IPS-11a (cell line): ENCODE measurements around the gene POLR3B.
"Not testable (repeated sequence)": the region's sequence is repeated elsewhere in the genome, so short reads cannot be mapped to it uniquely, and the experiment has no call there.

Experiments
- H3K4me3 ChIP-seq: one replicate; pipeline ENCODE4 v1.5.1; 2013; ENCODE audit warnings: low read depth, low read length, control low read depth

POLR3B gene

GRCh38 chr12:106459124-106459523, 101.6 kb downstream of the POLR3B start:
- no peak overlapping the region for H3K4me3 ChIP-seq

DNA sequence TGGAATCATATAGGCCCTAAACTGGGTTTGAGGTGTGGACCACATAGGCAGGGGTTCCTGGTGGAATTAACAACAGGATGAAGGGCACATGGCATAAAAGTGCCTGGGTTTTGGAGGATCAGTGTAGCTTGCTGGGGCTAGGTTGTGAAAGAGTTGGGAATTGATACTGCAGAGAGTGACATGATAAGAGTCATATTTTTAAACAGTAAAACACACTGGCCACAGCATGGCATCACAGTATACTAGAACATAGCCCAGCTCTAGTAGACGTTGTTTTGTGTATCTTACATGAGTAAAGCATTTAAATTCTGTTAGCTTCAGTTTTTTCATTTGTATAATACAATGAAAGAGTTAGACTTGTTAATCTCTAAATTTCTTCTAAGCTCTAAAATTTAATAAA, 102.0 kb downstream of the POLR3B start:
- H3K4me3 ChIP-seq = no peak overlapping the region

GRCh38 chr12:106461730-106462129, 104.2 kb downstream of the POLR3B start:
- no peak overlapping the region for H3K4me3 ChIP-seq

DNA sequence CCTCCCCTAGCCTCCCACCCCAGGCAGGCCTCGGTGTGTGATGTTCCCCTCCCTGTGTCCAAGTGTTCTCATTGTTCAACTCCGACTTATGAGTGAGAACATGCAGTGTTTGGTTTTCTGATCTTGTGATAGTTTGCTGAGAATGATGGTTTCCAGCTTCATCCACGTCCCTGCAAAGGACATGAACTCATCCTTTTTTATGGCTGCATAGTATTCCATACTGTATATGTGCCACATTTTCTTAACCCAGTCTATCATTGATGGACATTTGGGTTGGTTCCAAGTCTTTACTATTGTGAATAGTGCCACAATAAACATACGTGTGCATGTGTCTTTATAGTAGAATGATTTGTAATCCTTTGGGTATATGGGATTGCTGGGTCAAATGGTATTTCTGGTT, 108.1 kb downstream of the POLR3B start:
- H3K4me3 ChIP-seq = not testable (repeated sequence)

DNA sequence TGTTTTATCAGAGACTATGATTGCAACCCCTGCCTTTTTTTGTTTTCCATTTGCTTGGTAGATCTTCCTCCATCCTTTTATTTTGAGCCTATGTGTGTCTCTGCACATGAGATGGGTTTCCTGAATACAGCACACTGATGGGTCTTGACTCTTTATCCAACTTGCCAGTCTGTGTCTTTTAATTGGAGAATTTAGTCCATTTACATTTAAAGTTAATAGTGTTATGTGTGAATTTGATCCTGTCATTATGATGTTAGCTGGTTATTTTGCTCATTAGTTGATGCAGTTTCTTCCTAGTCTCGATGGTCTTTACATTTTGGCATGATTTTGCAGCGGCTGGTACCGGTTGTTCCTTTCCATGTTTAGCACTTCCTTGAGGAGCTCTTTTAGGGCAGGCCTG, 118.1 kb downstream of the POLR3B start:
- not testable (repeated sequence) for H3K4me3 ChIP-seq

DNA sequence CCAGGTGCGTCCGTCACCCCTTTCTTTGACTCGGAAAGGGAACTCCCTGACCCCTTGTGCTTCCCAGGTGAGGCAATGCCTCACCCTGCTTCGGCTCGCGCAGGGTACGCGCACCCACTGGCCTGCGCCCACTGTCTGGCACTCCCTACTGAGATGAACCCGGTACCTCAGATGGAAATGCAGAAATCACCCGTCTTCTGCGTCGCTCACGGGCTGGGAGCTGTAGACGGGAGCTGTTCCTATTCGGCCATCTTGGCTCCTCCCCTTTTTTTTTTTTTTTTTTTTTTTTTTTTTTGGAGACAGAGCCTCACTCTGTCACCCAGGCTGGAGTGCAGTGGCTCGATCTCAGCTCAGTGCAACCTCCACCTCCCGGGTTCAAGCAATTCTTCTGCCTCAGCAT, 120.1 kb downstream of the POLR3B start:
- not testable (repeated sequence) for H3K4me3 ChIP-seq

DNA sequence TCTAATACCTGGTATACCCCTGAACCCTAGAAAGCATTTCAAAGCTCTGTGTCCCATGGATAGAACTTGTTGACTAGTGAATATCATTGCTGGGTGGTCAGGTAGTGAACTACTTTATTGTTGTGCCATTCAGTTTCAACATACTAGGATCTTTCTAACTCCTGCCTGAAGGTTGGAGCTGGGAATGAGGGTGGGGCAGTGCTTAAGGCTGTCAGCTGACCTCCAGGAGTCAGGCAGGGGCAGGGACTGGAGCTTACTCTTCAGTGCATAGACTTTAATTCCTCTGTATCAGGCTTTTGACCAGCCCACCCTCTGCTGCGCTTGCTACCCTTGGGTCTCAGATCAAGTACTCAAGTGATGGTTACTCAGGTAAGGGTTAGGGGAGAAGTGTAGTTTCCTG, 122.7 kb downstream of the POLR3B start:
- no peak overlapping the region for H3K4me3 ChIP-seq

DNA sequence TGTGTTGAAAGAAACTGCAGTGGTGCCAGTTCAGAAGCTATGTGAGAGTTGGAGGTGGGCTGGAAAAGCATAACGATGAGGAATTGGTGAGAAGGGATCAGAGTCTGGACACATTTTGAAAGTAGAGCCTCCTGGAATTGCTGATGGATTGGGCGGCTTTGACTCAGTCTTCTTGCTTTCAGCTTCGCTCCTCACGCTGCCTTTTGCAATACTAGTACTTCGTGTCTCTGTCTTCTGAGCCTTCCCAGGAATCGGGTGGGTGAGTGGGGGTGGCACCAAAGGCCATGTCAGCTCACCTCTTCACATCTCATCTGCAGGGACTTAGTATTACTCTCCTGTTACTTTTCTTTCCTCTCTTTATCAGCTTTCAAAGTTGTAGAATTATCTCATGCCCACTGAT, 123.7 kb downstream of the POLR3B start:
- no peak overlapping the region for H3K4me3 ChIP-seq

DNA sequence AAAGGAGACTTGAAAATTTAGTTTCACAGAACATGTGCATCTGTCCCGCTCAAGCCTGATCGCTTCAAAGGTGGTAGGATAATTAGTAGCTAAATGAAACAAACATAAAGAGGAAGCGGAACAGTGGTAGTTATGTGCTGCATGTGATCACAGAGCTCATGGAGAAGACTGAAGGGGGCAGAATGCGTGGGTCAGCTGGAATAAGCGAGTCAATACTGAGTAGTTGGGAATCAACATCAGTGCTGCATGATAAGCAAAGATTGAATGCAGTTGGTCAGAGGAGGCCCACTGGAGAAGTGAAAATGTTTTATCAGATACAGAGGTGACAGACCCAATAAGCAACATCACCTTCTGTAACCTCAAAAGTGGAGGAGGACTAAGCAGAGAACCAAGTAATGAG, 130.1 kb downstream of the POLR3B start:
- H3K4me3 ChIP-seq = no peak overlapping the region

DNA sequence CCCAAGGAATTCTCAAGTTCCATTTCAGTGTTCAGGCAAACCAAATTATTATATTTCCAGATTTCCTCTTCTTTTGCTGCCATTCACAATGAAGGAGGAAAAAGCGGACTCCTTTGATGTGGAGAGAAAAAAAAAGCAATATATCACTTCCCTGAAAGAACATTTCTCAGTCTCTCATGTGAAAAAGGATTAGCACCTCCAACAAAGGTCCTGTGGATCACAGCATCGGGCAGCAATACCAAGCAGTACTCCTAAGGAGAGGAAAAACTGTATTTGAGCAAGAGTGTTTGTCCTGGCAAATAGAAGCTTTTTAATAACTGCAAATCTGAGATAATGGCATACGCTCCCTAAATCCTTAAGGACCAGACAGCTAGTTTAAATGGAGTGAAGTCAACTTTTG, 131.3 kb downstream of the POLR3B start:
- H3K4me3 ChIP-seq = no peak overlapping the region

DNA sequence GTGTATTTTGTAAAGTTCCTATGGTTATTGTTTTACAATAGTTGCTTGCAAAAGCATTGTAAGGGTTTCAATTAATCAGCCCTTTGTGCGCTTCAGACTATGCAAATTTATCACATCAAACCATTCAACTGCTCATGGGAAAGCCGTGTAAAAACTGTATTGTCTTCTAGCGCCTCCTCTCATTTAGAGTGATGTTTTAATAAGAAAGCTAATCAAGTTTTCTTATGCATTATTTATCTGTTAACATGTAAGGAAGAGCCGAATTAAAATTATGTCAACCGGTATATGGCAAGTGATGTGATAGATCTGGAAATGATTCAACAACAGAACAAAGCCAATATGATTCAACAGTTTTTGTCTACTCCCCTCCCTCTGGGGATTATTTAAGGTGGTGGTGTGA, 132.7 kb downstream of the POLR3B start:
- no peak overlapping the region for H3K4me3 ChIP-seq

- H3K4me3 ChIP-seq = no peak overlapping the region
These were observed 135.3 kb downstream of the POLR3B start for GRCh38 chr12:106492857-106493256.

GRCh38 chr12:106493531-106493930, 136.0 kb downstream of the POLR3B start:
- no peak overlapping the region for H3K4me3 ChIP-seq

DNA sequence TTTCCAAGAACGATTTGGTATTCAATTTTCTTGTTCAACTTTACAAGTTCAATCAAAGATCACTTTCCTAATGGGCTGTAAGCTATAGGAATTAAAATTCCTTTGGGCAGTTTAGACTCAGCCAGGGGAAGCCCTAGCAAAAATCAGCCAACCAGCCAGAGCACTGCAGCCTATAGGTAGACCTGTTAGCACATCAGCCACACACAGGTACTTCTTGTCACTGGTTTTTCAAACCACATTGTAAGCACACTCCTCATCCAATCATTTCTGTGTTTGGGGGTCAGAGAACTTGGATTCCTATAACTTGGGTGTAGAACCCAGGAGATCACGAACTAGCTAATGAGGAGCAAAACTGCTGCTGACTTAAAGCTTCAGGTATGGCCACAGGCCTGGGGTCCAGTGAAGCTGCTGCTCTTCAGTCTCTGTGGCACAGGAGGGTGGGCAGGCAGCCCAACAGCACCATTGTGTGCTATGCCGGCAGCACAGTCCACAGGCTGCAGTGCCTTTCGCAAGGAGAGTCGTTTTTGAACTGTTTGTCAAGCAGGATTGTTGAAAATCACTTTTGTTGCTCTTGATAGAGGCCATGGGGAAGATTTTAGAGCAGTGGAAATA, 137.9 kb downstream of the POLR3B start:
- H3K4me3 ChIP-seq = no peak overlapping the region

- H3K4me3 ChIP-seq = no peak overlapping the region
These were observed 140.5 kb downstream of the POLR3B start for GRCh38 chr12:106498056-106498455.

DNA sequence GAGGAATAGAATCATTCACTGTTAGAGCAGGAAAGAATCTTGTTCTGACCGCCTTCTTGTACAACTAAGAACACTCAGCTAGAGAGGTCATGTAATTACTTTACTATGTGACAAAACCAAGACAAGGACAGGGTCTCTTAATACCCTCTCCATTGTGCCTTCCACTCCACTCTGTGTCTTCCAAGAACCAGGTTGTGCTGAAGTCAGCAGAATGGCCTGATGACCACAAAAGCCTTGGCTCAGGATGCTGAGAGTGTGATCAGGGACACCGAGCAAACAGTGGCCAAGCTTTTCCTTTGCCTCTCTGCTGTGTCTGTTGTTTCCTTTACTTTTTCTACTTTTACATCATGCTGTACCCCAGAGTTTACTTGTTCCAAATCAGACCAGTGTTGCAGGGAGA, 142.1 kb downstream of the POLR3B start:
- no peak overlapping the region for H3K4me3 ChIP-seq

DNA sequence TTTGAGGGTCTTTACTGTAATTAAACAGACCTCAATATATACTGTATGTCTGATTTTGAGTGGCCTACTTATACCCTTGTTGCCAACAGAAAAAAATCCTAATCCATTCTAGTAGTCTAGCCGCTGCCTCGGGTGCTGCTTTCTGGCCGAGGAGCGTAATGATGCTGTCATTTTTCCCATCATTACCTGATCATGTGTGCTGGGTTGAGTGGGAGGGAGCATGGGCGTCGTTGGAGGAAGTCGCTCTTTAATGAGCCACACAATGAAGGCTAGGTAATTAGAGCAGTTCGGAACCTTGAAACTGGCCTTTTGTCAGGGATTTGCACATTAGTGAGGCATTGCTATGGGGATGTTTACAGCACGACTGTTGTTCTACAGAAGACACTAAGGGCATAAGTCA, 149.1 kb downstream of the POLR3B start:
- H3K4me3 ChIP-seq = no peak overlapping the region

DNA sequence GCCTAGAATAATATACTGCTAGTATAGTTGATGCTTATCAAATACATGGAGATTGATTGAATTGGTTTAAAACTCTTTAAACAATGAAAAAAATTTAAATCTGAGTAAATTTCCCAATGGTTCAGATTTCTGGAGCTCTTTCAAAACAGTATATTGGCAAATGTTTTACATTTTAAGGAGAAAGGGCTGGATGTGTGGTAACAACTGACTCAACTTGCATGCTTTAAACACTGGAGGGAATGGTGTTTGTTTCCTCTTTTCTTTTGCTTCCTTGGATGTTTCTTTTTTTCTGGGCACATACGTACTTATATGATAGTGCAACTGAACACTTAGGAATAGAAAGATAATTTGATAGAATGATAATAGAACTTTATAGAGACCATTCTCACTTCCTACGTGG, 151.4 kb downstream of the POLR3B start:
- no peak overlapping the region for H3K4me3 ChIP-seq

DNA sequence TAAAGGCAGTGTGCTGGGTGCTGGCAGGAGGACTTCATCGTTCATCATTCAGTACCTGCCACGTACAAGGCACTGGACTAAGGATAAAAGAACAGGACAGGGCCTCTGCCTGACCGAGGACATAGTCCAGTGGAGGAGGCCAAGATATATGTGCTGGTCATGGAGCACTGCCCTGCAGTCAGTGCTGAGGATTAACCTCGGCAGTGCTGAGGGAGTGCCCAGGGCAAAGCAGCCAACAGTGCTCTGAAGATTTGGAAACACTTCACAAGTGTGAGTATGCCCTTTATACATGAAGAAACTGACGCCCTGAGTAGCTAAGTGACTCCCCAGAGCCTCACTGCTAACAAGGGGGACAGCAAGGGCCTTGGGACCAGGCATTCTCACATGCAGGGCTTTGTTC, 153.8 kb downstream of the POLR3B start:
- no peak overlapping the region for H3K4me3 ChIP-seq

- no peak overlapping the region for H3K4me3 ChIP-seq
These were observed 159.8 kb downstream of the POLR3B start for GRCh38 chr12:106517314-106517713.

DNA sequence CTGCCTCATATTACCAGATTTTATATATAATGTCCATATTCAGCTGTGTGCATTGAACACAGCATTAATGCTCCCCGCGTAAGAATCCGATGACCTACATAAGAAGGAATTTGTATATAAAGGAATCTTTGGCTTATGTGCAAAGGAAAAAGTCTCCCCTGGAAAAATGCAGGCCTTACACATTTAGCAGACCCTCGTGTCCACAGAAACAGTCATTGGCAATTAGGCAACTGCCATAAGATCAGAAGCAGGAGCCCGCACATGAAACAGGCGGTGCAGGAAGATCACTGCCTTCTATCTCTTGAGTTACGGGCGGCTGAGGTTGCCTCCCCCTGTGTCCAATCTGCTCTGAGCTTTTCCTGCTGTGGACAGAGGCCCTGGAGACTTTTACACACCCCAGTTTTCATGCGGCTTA, 162.1 kb downstream of the POLR3B start:
- no peak overlapping the region for H3K4me3 ChIP-seq

DNA sequence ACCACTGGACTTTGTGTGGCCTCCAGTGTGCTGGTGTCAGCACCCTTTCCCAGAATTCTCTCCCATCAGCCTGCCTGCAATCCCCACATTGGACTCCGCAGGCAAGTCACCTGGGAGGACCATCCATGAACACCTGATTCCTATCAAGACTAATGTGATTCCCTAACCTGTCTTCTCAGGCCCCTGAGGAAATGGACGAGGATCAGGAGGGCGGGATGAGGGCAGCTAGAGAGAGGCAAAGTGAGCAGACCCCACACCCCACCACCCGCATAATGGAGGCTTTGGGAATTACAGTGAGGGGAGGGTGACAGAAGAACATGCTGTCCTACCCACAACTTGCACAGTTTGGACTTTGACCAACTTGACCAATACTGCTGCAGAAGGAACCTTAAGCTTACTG, 164.4 kb downstream of the POLR3B start:
- H3K4me3 ChIP-seq = no peak overlapping the region

- no peak overlapping the region for H3K4me3 ChIP-seq
These were observed 165.2 kb downstream of the POLR3B start for GRCh38 chr12:106522708-106523107.

DNA sequence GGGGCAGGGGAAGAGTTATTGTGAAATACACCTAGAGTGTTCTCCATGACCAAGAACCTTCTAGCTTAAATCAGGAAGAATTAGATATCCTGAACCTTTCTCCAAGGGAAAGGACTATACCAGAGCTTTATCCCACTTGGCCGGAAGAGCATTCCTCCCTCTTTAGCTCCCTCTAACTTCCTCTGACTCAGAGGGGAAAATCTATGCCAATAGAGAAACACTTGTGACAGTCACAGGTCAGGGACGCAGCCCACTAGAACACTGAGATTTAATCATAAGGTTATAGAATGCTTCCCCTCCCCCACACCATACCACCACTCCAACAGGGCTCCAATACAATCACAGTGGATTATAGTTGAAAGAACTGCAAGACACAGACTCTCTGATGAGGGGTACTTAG, 169.8 kb downstream of the POLR3B start:
- H3K4me3 ChIP-seq = no peak overlapping the region
